Measurements from ENCODE around the gene TOP2B.

The TOP2B gene

DNA sequence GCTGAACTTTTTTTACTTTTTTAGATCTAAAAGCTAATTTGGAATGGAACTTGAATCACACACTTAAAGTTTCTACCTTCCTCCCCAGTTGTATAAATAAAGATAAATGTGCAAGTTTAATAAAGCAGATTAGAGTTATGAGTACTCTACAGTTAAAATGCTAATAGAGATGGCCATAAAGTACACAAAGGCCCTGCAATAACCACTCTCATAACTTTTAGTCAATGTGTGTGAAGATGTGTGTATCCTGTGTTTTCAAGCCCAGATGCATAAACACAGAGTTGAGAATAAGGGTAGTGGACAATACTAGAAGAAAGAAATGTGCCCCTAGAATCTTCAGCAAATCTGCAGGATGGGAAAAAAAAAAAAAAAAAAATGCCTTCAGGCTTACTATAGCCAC, 45.3 kb downstream of the TOP2B start:
- no peak for DNase-seq (ENCODE audit: low read depth)

DNA sequence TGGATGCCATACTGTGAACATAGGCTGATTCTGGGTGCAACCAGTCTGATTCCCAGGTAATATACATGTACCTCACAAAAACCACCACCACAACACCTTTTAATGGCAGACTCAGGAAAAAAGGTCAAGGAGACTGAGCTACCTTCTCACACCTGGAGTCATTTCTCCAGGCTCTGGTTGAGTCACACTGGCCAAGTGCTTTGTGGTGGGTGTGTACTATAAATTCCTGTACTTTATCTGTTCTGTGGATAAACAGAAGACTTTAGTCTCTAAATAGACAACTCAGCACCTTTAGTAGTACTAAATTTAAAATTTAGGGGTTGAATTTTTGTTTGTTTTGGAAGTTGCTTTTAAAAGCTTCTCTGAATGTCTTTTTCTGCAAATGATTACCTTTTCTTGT, 46.7 kb downstream of the TOP2B start:
- DNase-seq (ENCODE audit: low read depth), result no peak

- no peak for DNase-seq (ENCODE audit: low read depth)
Measured at GRCh38 chr3:25611193-25611592, 53.5 kb downstream of the TOP2B start.

DNA sequence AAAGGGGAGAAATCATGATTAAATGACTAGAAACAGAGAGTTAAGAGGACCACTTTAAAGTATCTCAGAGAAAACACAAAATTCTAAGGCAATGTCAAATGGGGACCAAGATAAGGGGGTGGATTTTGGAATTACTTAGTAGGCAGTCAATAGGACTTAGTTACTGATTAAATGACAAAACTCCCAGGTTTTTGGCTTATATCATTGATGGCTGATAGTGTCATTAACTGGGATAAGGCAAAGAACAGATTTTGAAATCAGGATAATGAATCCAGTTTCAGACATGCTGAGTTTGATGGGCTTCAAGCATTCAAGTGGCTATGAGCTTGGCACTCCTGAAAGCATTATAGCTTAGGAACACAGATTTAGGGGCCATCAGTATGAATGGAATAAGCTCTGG, 53.9 kb downstream of the TOP2B start:
- no peak for DNase-seq (ENCODE audit: low read depth)

- no peak for DNase-seq (ENCODE audit: low read depth)
Measured at GRCh38 chr3:25610167-25610566, 54.5 kb downstream of the TOP2B start.

- peak; percentile 20 for DNase-seq (ENCODE audit: low read depth)
Measured at GRCh38 chr3:25604107-25604805, 60.5 kb downstream of the TOP2B start.

DNA sequence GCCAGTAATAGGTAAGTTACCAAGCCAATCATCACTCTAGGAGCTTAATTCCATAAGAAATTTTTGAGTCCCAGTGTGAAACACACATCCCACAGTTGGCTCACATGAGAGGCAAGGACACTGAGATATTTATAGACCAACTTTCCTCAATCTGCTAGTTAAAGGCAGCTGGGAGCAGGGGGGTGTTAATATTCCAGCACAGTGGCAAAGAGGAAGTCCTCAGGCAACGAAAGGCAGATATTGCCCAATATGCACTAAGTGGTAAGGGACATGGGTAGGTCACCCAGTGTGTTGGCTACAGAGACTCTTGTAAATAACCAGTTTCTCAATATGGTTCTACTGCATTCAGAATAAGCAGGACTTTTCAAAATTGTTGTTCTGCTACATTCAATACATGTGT, 61.0 kb downstream of the TOP2B start:
- no peak for DNase-seq (ENCODE audit: low read depth)

- DNase-seq (ENCODE audit: low read depth), result no peak
Measured at GRCh38 chr3:25597535-25598101, 67.1 kb downstream of the TOP2B start.

- peak; percentile 85 for DNase-seq (ENCODE audit: low read depth)
Measured at GRCh38 chr3:25594007-25594502, 70.7 kb downstream of the TOP2B start.

GRCh38 chr3:25593001-25593400, 71.7 kb downstream of the TOP2B start:
- DNase-seq (ENCODE audit: low read depth), result no peak

DNA sequence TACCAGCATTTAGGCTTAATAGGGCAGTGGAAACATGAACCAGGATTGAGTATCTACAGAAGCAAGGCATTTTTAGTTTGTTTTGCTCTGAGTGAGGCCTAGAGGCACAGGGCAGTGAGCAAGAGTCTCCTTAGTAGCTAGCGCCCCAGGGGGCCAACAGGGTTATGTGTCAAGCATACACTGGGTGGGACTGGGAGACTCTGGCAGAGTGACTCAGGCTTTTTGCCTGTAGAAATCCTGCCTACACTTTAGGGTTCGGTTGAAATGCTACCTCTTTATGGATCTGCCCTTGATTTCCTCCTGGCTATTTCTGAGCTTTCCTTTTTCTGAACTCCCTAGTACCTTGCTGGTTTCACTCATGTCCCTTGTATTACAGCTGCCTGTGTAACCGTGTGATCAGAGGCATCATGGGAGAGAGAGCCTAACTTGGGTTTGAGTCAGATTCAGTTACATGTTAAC, 72.2 kb downstream of the TOP2B start:
- DNase-seq (ENCODE audit: low read depth), result peak; percentile 61

DNA sequence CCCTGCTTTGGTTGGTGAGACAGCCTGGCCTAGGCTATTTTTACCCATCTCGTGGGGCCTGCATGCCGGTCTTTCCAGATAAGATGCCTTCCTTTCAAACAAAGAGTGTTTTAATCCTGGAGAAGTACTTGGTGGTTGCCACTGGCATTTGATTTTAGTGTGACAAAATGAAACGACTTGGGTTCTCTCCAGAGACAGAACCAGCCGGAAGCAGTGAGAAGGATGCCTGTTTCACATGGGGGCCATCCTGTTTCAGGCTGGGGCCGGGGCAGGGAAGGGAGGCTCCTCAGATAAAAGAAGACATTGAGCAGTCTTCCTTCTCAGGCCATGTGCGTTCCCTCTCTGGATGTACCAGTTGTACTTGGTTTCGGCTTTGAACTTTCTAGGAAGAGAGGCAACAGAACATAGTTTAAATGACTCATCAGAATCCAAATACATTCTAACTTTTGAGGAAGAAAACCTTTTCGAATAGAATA, 74.9 kb downstream of the TOP2B start:
- no peak for DNase-seq (ENCODE audit: low read depth)

DNA sequence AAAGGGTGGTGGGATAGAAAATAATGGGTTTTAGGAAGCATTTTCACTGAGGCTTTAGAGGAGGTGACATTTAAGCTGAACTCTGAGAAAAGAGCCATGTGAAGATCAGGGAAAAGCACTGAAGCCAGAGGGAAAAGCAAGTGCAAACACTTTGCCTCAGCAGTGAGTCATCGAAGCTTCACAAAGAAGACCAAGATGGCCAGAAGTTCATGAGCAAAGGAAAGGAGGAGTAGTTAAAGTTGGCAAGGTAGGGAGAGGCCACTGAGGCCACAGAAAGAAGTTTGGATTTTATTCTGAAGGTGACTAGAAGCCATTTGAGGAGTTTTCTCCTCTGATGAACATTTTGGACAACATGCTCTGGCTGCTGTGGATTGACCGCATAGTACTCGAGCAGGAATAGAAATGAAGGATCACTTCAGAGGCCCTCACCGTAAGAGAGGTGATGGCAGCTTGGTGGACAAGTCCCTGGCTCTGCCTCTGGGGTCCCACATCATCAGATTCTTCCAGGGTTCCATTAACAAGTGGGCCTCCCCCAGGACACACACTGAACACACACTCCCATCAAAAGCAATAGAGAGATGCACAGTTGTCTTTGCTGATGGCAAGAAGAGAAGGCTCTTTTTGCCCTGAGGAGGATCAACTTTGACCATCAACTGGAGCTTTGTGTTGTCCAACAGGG, 75.5 kb downstream of the TOP2B start:
- DNase-seq (ENCODE audit: low read depth), result no peak

DNA sequence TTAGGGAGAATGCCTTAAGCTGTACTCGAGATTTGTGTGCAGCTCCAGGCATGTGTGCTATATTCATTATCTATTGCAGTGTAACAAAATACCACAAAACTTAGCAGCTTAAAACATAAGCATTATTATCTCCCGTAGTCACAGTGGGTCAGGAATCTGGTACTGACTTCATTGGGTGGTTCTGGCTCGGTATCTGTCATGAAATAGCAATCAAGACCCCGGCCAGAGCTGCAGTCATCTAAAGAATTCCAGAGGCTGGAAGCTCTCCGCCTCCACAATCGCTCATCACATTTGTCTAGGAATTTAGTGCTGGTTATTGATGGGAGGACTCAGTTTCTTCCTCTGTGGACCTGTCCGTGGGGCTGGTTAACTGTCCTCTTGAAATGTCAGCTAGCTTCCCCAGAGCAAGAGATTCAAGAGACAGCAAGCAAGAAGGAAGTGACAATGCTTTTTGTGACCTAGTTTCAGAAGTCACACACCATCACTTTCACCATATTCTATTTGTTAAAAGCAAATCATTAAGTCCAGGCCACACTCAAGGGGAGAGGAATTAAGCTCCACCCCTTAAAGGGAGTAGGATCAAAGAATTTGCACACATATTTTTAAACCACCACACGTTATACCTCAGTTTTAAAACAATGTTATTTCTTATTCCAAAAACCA, 76.1 kb downstream of the TOP2B start:
- DNase-seq (ENCODE audit: low read depth), result no peak

- DNase-seq (ENCODE audit: low read depth), result no peak
Measured at GRCh38 chr3:25587975-25588374, 76.7 kb downstream of the TOP2B start.

- peak; percentile 34 for DNase-seq (ENCODE audit: low read depth)
Measured at GRCh38 chr3:25587526-25587925, 77.2 kb downstream of the TOP2B start.

- DNase-seq (ENCODE audit: low read depth), result no peak
Measured at GRCh38 chr3:25587094-25587493, 77.6 kb downstream of the TOP2B start.

DNA sequence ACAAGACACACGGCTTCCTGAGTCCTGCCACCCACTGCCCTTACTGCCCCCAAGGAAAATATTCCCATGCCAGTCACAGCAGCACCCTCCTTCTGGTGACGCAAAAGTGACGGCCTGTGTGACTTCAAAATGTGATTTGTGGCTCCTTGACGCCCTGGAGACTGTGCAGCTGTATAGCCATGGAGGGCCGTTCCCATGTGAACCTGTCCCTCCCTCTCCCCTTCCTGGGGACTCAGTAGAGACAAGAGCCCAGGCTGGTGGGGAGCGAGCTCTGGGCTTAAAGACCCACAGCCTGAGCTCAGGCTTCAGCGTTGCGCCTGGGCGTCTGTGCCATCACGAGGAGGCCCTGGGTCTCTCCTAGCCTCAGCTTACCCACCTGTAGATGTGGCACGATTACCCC, 78.2 kb downstream of the TOP2B start:
- DNase-seq (ENCODE audit: low read depth), result no peak

- DNase-seq (ENCODE audit: low read depth), result no peak
Measured at GRCh38 chr3:25586167-25586505, 78.6 kb downstream of the TOP2B start.

- DNase-seq (ENCODE audit: low read depth), result no peak
Measured at GRCh38 chr3:25585361-25586166, 79.1 kb downstream of the TOP2B start.

GRCh38 chr3:25584011-25584789, 80.5 kb downstream of the TOP2B start:
- DNase-seq (ENCODE audit: low read depth), result no peak
